ENCODE results near the gene DUSP18.

DNA sequence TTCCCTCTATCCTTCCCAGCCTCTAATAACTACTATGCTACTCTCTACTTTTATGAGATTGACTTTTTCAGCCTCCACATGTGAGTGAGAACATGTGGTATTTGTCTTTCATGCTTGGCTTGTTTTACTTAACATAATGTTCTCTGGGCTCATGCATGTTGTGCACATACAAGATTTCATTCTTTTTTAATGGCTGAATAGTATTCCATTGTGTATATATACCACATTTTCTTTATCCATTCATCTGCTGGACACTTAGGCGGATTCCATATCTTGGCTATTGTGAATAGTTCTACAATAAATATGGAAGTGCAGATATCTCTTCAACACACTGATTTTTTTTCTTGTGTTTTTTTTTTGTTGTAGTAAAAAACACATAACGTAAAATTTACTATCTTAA is 46.4 kb upstream of the DUSP18 start:
- TF ChIP-seq, protein P1, sequence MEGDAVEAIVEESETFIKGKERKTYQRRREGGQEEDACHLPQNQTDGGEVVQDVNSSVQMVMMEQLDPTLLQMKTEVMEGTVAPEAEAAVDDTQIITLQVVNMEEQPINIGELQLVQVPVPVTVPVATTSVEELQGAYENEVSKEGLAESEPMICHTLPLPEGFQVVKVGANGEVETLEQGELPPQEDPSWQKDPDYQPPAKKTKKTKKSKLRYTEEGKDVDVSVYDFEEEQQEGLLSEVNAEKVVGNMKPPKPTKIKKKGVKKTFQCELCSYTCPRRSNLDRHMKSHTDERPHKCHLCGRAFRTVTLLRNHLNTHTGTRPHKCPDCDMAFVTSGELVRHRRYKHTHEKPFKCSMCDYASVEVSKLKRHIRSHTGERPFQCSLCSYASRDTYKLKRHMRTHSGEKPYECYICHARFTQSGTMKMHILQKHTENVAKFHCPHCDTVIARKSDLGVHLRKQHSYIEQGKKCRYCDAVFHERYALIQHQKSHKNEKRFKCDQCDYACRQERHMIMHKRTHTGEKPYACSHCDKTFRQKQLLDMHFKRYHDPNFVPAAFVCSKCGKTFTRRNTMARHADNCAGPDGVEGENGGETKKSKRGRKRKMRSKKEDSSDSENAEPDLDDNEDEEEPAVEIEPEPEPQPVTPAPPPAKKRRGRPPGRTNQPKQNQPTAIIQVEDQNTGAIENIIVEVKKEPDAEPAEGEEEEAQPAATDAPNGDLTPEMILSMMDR (IDR thresholded peaks at IDR 0.05; ENCODE audit: insufficient read depth, low read length, poor library complexity, severe bottlenecking) = no peak
- no peak for TF ChIP-seq EZH2phosphoT487 (conservative IDR thresholded peaks at IDR 0.05; ENCODE audit: low read length)
